ENCODE results near the gene TSSK3.
"Not testable (repeated sequence)": the region's sequence is repeated elsewhere in the genome, so short reads cannot be mapped to it uniquely, and the experiment has no call there.

The TSSK3 gene

GRCh38 chr1:32393832-32394140 is 31.4 kb downstream of the TSSK3 start:
- in situ Hi-C loops (cut with MboI; ENCODE audit: low pct_unique_long_range_greater_than_20kb, low sequenced_read_pairs) = no loop called here
- no peak for DNase-seq

- peak; percentile 99 for DNase-seq
- in situ Hi-C loops (cut with MboI; ENCODE audit: low pct_unique_long_range_greater_than_20kb, low sequenced_read_pairs) = no loop called here
Observed at GRCh38 chr1:32394141-32394889, 32.0 kb downstream of the TSSK3 start, which contains the start of gene BSDC1. TSS of gene BSDC1 (minus strand) at chr1:32394441. CDS start at chr1:32394414, 27 bp downstream.

- in situ Hi-C loops (cut with MboI; ENCODE audit: low pct_unique_long_range_greater_than_20kb, low sequenced_read_pairs) = no loop called here
- DNase-seq = no peak
Observed at GRCh38 chr1:32394890-32395432, 32.6 kb downstream of the TSSK3 start.

GRCh38 chr1:32396524-32396923 is 34.2 kb downstream of the TSSK3 start:
- in situ Hi-C loops (cut with MboI; ENCODE audit: low pct_unique_long_range_greater_than_20kb, low sequenced_read_pairs); DNase-seq: not testable (repeated sequence)

GRCh38 chr1:32398401-32398800 is 36.1 kb downstream of the TSSK3 start:
- in situ Hi-C loops (cut with MboI; ENCODE audit: low pct_unique_long_range_greater_than_20kb, low sequenced_read_pairs) = no loop called here

GRCh38 chr1:32399843-32400242 is 37.5 kb downstream of the TSSK3 start:
- no peak for DNase-seq
- in situ Hi-C loops (cut with MboI; ENCODE audit: low pct_unique_long_range_greater_than_20kb, low sequenced_read_pairs) = no loop called here

More at GRCh38 chr1:32398401-32398800, 36.1 kb downstream of the TSSK3 start:
- DNase-seq = no peak

- in situ Hi-C loops (cut with MboI; ENCODE audit: low pct_unique_long_range_greater_than_20kb, low sequenced_read_pairs) = no loop called here
- peak; percentile 62 for DNase-seq
Observed at GRCh38 chr1:32400876-32401631, 38.7 kb downstream of the TSSK3 start.

- in situ Hi-C loops (cut with MboI; ENCODE audit: low pct_unique_long_range_greater_than_20kb, low sequenced_read_pairs) = no loop called here
- no peak for DNase-seq
Observed at GRCh38 chr1:32404946-32405345, 42.6 kb downstream of the TSSK3 start.

- in situ Hi-C loops (cut with MboI; ENCODE audit: low pct_unique_long_range_greater_than_20kb, low sequenced_read_pairs) = no loop called here
Observed at GRCh38 chr1:32405672-32406467, 43.5 kb downstream of the TSSK3 start.

GRCh38 chr1:32406629-32407111 is 44.3 kb downstream of the TSSK3 start:
- in situ Hi-C loops (cut with MboI; ENCODE audit: low pct_unique_long_range_greater_than_20kb, low sequenced_read_pairs) = no loop called here
- DNase-seq = no peak

More at GRCh38 chr1:32405672-32406467, 43.5 kb downstream of the TSSK3 start:
- no peak for DNase-seq

GRCh38 chr1:32411261-32411660 is 48.9 kb downstream of the TSSK3 start:
- no peak for DNase-seq
- in situ Hi-C loops (cut with MboI; ENCODE audit: low pct_unique_long_range_greater_than_20kb, low sequenced_read_pairs) = no loop called here

GRCh38 chr1:32413507-32414185 is 51.3 kb downstream of the TSSK3 start:
- in situ Hi-C loops (cut with MboI; ENCODE audit: low pct_unique_long_range_greater_than_20kb, low sequenced_read_pairs) = no loop called here
- DNase-seq = peak; percentile 81

Measured in KBM-7 (cell line).